OCI-LY7 (cell line): ENCODE measurements around the gene UBA5. TPM values are rescaled to one million over a fixed set of nuclear protein-coding genes. Genes with fewer than 3 reads are reported as not detected.

Experiments
- BruUV-seq: library from RNA; stranded (reverse); fragments of 400-500 nt; replicated peaks from 2 replicates; lab custom pipeline; 2021; lab: Mats Ljungman, UMichigan
- CTCF ChIA-PET: fragments of 300-600 bp; sonication (Branson Sonifier 250); formaldehyde crosslinking; loops from one replicate; lab custom pipeline; 2022; ENCODE audit warnings: antibody characterized with exemption; ENCODE audit not compliant: unreplicated experiment; lab: Charles Lee
- POLR2A ChIA-PET: fragments of 300-600 bp; sonication (Branson Sonifier 250); formaldehyde crosslinking; loops from one replicate; lab custom pipeline; 2022; ENCODE audit warnings: antibody characterized with exemption; lab: Charles Lee
- DNase-seq: peaks from one replicate; pipeline ENCODE4 v3.0.0-alpha.2; 2015; ENCODE audit warnings: low spot score
- H2AFZ ChIP-seq: fragments of 200-600 bp; sonication (generic), shearing (Covaris generic); 2 replicates; pipeline ENCODE4 v1.6.1; 2014; ENCODE audit warnings: mild to moderate bottlenecking, antibody characterized with exemption, low read length, moderate library complexity
- H3K27ac ChIP-seq: fragments of 200-600 bp; sonication (generic); 2 replicates; pipeline ENCODE4 v1.5.1; 2014; ENCODE audit warnings: mixed run types, low read depth, mild to moderate bottlenecking, moderate library complexity, low read length, inconsistent platforms; ENCODE audit not compliant: poor library complexity, severe bottlenecking
- H3K36me3 ChIP-seq: fragments of 200-600 bp; sonication (generic); 2 replicates; pipeline ENCODE4 v1.6.1; 2014; ENCODE audit warnings: mild to moderate bottlenecking, antibody characterized with exemption, low read length, moderate library complexity, mixed read lengths; ENCODE audit not compliant: insufficient read depth
- H3K4me1 ChIP-seq: fragments of 200-600 bp; sonication (generic); 2 replicates; pipeline ENCODE4 v1.5.1; 2014; ENCODE audit warnings: mild to moderate bottlenecking, low read length; ENCODE audit not compliant: insufficient read depth, poor library complexity, severe bottlenecking
- H3K4me2 ChIP-seq: fragments of 200-600 bp; sonication (generic); 2 replicates; pipeline ENCODE4 v1.6.1; 2014; ENCODE audit warnings: mild to moderate bottlenecking, low read length
- H3K4me3 ChIP-seq: fragments of 200-600 bp; sonication (generic); 2 replicates; pipeline ENCODE4 v1.5.1; 2014; ENCODE audit warnings: mild to moderate bottlenecking, low read depth, low read length; ENCODE audit not compliant: poor library complexity, severe bottlenecking
- H3K79me2 ChIP-seq: fragments of 200-600 bp; sonication (generic); 2 replicates; pipeline ENCODE4 v1.6.1; 2016; ENCODE audit warnings: low read depth, mild to moderate bottlenecking, low read length, moderate library complexity, mixed read lengths; ENCODE audit not compliant: insufficient read depth
- H3K9me2 ChIP-seq: fragments of 200-600 bp; sonication (generic); 2 replicates; pipeline ENCODE4 v1.6.1; 2016; ENCODE audit warnings: mild to moderate bottlenecking, low read length, mixed read lengths; ENCODE audit not compliant: insufficient read depth
- H3K9me3 ChIP-seq: fragments of 200-600 bp; sonication (generic); 2 replicates; pipeline ENCODE4 v1.6.1; 2014; ENCODE audit warnings: mild to moderate bottlenecking, mixed run types, low read length, mixed read lengths
- H4K20me1 ChIP-seq: fragments of 200-600 bp; sonication (generic); 2 replicates; pipeline ENCODE4 v1.6.1; 2014; ENCODE audit warnings: mild to moderate bottlenecking, antibody characterized with exemption, low read length, moderate library complexity, mixed read lengths; ENCODE audit not compliant: insufficient read depth
- EZH2phosphoT487 ChIP-seq: fragments of 200-600 bp; sonication (generic); IDR thresholded peaks from 2 replicates; pipeline ENCODE4 v1.6.1; 2018; ENCODE audit warnings: low read depth, borderline replicate concordance, mild to moderate bottlenecking, mixed run types, antibody characterized with exemption, low read length, moderate library complexity, mixed read lengths
- intact Hi-C: fragments of 100-400 bp; cut with micrococcal nuclease; formaldehyde crosslinking; loops from one replicate; pipeline ENCODE4 v1.10.0; 2022; ENCODE audit not compliant: unreplicated experiment
- total RNA-seq, 2 experiments: library from RNA; depleted of rRNA in 1 of 2; stranded (reverse); fragments of >200 nt in 1 of 2; shearing (Covaris generic) in 1 of 2; gene quantifications; 2 replicates each; pipeline ENCODE4 v1.2.3, GENCODE V29; 2014 to 2022
- TF ChIP-seq, protein P1 (sequence below): fragments of 200-600 bp; sonication (generic); conservative IDR thresholded peaks from 2 replicates; pipeline ENCODE4 v1.5.1; 2014; ENCODE audit warnings: mild to moderate bottlenecking, antibody characterized with exemption, low read length, moderate library complexity, mixed read lengths

Gene UBA5
- total RNA-seq, 2 experiments from 2014 or later = 45.2 to 47.5 TPM

GRCh38 chr3:132681421-132681820 lies 21.3 kb downstream of the UBA5 start:
- TF ChIP-seq EZH2phosphoT487 = no peak
- TF ChIP-seq, protein P1, sequence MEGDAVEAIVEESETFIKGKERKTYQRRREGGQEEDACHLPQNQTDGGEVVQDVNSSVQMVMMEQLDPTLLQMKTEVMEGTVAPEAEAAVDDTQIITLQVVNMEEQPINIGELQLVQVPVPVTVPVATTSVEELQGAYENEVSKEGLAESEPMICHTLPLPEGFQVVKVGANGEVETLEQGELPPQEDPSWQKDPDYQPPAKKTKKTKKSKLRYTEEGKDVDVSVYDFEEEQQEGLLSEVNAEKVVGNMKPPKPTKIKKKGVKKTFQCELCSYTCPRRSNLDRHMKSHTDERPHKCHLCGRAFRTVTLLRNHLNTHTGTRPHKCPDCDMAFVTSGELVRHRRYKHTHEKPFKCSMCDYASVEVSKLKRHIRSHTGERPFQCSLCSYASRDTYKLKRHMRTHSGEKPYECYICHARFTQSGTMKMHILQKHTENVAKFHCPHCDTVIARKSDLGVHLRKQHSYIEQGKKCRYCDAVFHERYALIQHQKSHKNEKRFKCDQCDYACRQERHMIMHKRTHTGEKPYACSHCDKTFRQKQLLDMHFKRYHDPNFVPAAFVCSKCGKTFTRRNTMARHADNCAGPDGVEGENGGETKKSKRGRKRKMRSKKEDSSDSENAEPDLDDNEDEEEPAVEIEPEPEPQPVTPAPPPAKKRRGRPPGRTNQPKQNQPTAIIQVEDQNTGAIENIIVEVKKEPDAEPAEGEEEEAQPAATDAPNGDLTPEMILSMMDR = no peak
- ChIA-PET POLR2A (interaction anchor here (0.6 to 2.3 kb wide), 4 partner anchors 12 to 132 kb away, joined by 3 to 12 read pairs (median 6); no protein-coding TSS in a partner anchor), CTCF (no interaction called here)
- no peak overlapping the region for H2AFZ ChIP-seq
- H3K9me2 ChIP-seq = no peaks in the 10 kb centered on the region
- H4K20me1 ChIP-seq = no peaks in the 10 kb centered on the region
- no peaks in the 10 kb centered on the region for H3K9me3 ChIP-seq
- BruUV-seq = no TSS peak
- DNase-seq = no peak
- intact Hi-C loops = no loop called here
- no peak overlapping the region for H3K27ac ChIP-seq
- no peak overlapping the region for H3K4me3 ChIP-seq
- no peak overlapping the region for H3K4me2 ChIP-seq
- peaks cover 33% of the 10 kb centered on the region for H3K36me3 ChIP-seq
- H3K79me2 ChIP-seq = no peaks in the 10 kb centered on the region
- H3K4me1 ChIP-seq = no peaks in the 10 kb centered on the region

- no peak for TF ChIP-seq EZH2phosphoT487
- TF ChIP-seq, protein P1 = no peak
- H3K4me1 ChIP-seq = no peaks in the 10 kb centered on the region
- no peak overlapping the region for H3K4me3 ChIP-seq
- H4K20me1 ChIP-seq = no peaks in the 10 kb centered on the region
- H3K27ac ChIP-seq = no peak overlapping the region
- CTCF ChIA-PET = no interaction called here
- no peaks in the 10 kb centered on the region for H3K9me3 ChIP-seq
- POLR2A ChIA-PET = interaction anchor here (0.6 to 3.3 kb wide), 6 partner anchors 9 to 177 kb away, joined by 3 to 22 read pairs (median 5); no protein-coding TSS in a partner anchor
- no TSS peak for BruUV-seq
- H3K4me2 ChIP-seq = no peak overlapping the region
- H3K79me2 ChIP-seq = no peaks in the 10 kb centered on the region
- no peak for DNase-seq
- H2AFZ ChIP-seq = no peak overlapping the region
- H3K9me2 ChIP-seq = no peaks in the 10 kb centered on the region
- H3K36me3 ChIP-seq = peaks cover 25% of the 10 kb centered on the region; the same call in 1 of the 2 replicates
- intact Hi-C loops = no loop called here
Measured at GRCh38 chr3:132682201-132682600, 22.1 kb downstream of the UBA5 start.

DNA sequence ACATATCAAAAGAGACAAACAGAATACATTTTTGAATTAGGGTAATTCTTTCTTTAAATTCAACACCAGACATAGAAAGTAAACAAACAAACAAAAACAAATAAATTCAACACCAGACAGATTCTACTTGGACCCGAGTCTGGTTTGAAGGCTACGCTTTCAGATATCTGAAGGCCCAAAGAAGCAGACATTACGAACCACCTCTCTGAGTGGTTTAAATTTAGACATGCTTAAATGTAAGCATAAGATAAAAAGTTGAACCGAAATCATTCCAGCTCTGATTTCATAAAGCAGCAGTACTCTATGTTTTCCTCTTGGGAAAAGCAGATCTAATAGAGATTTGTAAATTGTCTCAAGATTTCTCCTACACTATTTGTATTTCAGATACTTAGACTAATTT lies 29.9 kb downstream of the UBA5 start:
- H3K4me1 ChIP-seq = no peaks in the 10 kb centered on the region
- peaks cover 24% of the 10 kb centered on the region; the same call in 1 of the 2 replicates for H3K36me3 ChIP-seq
- DNase-seq = no peak
- ChIA-PET CTCF (no interaction called here), POLR2A (interaction anchor here (0.7 kb wide), 1 partner anchor 164 kb away, joined by 4 read pairs; no protein-coding TSS in a partner anchor)
- no peak overlapping the region for H3K4me2 ChIP-seq
- H4K20me1 ChIP-seq = no peaks in the 10 kb centered on the region
- no peak overlapping the region for H3K4me3 ChIP-seq
- H2AFZ ChIP-seq = no peak overlapping the region
- H3K9me3 ChIP-seq = no peaks in the 10 kb centered on the region
- TF ChIP-seq, protein P1 = no peak
- TF ChIP-seq EZH2phosphoT487 = no peak
- intact Hi-C loops = no loop called here
- BruUV-seq = no TSS peak
- no peak overlapping the region for H3K27ac ChIP-seq
- no peaks in the 10 kb centered on the region for H3K9me2 ChIP-seq
- no peaks in the 10 kb centered on the region for H3K79me2 ChIP-seq
